HTR-8/SVneo (cell line): ENCODE data around the gene SYCP3.

Experiments
- DNase-seq: peaks from one replicate; pipeline ENCODE4 v3.0.0; 2011; ENCODE audit warnings: low spot score, mixed read lengths; ENCODE audit not compliant: insufficient read length
- FAIRE-seq: peaks from 2 replicates; lab custom pipeline; 2011; peaks lifted over from hg19 to GRCh38; lab: Jason Lieb, UNC

Gene SYCP3

DNA sequence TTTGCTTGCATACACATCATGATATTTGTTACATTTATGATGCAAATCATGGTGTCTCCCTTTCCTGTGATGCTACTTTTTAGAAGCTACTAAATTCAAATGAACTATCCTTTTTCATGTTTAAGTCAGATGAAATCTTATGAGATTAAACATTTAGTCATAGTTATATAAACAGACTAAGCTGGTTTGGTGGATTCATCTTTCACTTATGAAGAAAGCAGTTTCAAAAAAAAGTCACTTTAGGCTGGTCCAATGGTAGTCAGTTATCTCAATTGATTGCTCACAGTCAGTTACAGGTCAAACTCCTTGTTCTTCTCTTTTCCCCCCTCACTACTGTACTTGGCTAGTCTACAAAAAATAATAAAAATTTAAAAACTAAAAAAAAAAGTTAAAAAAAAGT lies 19.7 kb downstream of the SYCP3 start:
- no peak for DNase-seq
- no peak for FAIRE-seq

DNA sequence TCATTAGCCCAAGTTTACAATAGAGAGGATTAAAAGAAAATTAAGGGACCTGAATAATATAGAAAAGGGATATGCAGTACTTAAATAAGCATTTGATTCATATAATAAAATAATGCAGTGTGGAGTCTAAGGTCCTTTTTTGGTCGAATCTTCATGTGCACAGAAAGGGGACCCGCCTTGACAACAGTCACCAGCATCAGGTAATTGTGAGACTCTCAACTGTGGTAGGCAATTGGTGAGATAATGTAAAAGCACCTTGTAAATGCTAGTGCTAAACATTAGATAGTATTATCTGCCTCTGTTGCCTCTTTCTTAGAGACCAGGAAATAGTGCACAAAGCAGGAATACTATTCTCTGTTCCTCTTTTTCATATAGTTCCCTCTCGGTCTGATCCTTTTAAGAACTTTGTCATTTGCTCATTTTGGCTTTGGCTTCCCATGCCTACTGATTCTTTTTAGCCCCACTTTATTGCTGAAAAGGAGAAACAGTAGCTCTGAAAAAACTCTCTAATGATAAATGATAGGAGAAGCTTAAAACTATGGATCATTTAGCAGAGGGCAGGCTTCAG lies 24.3 kb downstream of the SYCP3 start:
- FAIRE-seq: no peak
- no peak for DNase-seq

DNA sequence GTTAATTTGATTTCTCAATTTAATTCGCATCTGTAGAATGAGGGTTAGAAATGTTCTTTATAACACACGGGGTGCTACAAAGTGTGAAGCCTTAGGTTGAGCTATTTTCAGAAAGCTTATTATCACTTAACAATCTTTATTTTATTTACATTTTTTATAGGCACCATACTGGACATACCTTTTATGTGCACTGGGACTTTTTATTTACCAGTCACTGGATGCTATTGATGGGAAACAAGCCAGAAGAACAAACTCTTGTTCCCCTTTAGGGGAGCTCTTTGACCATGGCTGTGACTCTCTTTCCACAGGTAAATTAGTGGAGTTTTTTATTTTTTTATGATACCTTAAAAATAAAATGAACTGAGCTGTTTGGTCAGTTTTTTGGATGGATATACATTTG lies 25.3 kb downstream of the SYCP3 start:
- no peak for FAIRE-seq
- DNase-seq: no peak

DNA sequence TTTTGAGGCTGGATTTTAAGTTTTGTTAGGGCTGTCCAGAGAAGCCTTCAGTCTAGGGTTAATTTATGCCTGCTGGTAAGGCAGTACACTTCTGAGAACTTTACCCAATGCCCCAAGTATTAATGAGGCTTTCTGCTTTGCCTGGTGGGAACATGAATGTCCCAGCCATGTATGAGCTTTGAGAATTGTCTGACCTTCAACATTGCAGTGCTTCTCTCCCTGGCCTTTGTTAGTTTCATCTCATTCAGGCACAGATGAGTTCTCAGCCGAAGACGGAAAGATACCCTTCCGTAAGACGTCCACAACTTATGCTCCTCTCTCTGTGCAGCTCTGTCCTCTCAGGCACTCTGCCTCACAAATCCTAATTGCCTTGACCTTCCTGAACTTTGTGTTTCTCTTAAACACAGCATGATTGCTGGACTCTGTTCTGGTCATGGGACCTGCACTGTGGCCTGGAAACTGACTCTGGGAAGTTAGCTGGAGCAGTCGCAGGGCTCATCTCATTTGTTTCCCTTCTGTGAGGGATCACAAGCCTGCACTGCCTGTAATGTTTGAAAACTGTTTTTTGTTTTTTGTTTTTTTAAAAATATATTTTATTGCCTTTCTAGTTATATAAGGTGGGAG lies 26.1 kb downstream of the SYCP3 start:
- no peak for FAIRE-seq

DNA sequence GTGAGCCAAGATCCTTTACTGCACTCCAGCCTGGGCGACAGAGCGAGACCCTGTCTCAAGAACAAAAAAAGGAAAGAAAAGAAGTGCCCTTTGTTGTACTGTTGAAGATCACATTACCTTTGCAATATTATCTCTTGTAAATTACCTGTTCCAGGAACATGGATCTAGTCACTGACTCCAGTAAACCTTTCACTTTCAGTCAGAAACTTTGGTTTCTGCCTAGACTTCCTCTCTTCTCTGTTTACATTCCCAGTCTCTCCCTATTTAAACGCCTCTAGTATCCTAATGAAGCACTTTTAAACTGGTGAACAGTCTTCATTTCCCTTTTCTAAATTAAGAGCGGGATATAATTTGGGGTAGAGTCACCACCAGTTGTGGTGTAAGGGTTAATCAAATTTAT lies 29.0 kb downstream of the SYCP3 start:
- DNase-seq (no peak), FAIRE-seq (no peak)

More for the DNA sequence above, 26.1 kb downstream of the SYCP3 start:
- DNase-seq: no peak

DNA sequence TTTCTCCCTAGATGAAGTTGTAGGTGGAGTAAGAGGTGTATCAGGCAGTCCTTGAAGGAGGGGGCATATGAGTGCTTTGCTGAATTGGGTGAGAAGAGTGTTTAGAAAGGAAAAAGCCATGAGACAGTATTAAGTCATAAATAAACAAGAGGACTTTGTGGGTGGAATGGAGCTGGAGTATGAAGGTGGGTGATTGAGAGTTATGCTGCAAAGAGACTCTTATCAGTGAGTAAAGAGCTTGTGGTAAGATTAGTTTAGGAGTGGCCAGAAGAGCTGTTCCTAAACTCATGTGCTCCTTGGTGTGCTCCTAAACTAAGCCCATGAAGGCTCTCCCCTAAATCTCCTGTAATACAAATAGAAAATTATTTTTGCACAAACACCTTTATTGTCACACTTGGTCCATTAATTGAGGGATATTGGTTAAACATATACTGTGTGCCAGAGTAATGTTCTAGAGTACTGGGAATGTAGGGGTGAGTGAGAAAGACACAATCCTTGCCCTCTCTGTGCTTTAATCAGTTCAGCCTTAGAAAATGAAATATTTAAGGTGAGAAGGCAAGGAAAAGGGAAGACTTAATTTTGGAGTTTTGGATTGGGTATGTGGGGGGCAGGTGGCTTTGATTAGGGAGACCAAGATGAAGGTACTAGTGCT lies 32.0 kb downstream of the SYCP3 start:
- FAIRE-seq: no peak
- DNase-seq: no peak

DNA sequence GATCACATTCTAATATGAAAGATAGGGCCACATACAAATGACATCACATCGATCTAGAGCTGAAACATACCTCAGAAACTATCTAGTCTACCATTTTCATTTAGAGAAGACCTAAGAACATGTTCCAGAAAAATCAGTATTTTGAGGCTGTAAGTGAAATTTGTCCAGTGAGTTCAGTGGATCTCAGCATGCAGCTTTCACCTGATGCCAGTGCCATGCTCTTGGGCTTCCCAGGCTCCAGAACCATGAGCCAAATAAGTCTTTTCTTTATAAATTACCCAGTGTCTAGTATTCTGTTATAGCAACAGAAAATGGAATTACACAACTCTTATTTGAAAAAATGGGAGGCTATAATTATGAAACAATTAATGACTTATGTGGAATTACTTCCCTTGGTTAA lies 32.9 kb downstream of the SYCP3 start:
- FAIRE-seq (no peak), DNase-seq (no peak)

DNA sequence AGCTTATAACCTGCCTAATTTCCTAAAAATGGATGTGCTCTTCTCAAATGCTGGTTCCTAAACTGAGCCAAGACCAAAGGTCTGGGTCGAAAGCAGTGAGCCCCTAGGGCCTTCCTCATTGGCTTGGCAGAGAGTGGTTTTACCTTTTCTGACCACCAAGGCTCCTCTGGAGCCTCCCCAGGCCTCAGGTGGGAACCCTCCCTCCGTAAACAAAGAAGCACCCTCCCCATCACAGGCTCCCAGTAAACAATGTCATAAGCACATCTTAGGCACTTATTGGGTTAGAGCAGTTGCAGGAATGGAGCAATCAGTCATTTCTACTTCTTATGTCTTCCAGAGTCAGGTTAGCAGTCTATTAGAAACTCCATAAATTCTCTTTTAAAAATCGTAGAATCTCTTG lies 35.8 kb downstream of the SYCP3 start:
- DNase-seq (no peak), FAIRE-seq (no peak)

DNA sequence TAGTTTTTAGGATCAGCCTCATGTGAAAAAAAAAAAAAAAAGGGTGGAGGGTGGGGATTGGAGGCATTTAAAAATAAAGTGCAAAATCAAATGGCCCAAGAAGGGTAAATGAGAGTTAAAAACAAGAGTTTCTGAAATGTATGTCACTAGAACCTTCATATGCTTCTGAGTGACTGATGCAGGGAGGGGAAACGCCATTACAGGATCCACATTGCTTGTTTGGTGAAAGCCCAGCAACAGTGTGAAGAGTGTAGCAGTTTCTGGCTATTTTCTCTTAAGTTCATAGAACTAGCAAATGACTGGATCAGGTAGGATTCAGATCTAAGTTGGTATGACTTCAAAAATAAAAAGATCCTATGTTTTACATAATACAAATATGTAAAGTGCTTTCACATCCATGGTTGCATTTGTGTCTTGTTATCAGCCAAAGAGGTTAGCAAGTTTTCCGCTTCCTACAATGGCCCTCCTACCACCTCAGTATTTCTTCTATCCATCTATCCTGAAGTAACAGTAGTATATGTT lies 38.9 kb downstream of the SYCP3 start:
- no peak for FAIRE-seq
- no peak for DNase-seq

DNA sequence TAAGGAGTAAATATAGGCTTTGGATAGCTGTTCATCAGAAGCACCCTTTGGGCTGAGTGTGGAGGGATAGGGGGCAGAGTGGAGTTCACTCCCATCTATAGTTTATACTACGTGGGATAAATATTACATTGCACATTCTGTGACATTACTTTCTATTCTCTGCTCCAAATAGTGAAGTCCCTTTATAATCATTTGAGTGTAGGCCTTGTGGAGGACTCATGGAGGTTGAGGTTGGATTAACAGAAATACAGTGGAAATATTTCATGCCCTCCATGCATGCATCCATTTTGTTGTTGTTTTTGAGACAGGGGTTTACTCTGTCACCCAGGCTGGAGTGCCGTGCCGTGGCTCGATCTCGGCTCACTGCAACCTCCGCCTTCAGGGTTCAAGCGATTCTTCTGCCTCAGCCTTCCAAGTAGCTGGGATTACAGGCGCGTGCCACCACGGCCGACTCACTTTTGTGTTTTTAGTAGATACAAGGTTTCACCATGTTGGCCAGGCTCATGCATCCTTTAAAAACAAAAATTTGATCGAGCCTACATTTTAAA lies 40.4 kb downstream of the SYCP3 start:
- FAIRE-seq: no peak
- peak; percentile 21 for DNase-seq

DNA sequence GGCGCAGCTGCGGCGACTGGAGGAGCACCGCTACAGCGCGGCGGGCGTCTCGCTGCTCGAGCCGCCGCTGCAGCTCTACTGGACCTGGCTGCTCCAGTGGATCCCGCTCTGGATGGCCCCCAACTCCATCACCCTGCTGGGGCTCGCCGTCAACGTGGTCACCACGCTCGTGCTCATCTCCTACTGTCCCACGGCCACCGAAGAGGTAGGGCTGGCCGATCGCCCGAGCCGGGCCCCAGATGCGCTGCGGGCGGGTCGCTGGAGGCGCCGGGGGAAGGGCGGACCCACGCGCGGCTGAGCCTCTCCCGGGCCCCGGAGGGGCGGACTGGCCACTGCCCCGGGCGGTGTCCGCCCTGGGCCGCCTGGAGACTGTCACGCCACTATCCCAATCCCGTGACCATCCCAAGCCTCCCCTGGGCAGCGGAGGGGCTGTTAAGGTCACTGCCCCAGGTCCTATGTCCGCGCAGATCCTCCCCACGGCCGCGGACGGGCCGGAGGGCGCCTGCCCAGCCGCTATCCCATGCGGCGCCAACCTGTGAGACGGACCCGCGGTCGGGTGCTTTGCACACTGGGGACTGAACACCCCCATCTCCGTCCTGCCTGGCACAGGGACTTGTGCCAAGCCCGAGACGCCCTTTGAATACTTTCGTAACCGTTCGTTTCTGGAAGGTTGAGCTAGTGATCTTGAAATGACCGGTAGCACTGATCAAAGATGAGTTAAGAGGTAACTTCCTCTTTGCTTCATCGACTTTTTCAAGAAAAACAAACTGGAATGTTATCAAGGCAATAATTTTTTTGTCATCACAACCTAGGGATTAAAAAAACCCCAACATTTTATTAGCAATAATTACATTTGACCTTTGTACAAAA lies 41.1 kb downstream of the SYCP3 start:
- peak; percentile 19 for DNase-seq

DNA sequence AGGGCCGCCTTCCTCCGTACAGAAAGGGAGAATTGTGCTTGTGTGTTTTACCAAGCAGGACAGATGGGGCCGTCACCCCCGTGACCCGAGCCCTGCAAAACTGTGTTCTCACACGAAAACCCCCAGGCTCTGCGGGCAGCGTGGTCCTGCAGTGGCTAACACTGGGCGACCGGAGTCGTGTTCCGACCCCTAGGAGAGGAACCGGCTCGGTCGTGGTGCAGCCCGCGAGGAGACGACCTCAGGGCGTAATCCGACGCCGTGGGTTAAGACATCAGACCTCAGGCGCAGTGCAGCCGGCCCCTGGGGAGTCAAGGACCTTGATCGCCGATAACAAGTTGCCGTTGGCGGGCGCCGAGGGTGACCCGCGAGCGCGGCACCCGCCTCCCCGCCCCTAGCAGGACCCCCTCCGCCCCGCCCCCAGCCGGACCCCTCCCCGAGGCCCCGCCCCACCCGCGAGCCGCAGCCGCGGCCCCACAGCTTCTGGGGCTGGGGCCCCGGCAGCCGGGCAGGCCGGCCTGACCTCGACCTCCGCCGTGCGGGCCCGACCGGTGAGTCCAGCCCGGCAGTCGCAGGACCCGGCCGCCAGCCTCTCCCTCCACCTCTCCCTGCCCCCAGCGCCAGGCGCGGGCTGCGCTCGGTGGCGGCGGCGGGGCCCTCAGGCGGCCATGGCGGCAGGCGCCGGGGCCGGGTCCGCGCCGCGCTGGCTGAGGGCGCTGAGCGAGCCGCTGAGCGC lies 41.9 kb downstream of the SYCP3 start, which contains the start of gene CHPT1:
Gene CHPT1, plus strand, starts transcription at position 444 of the 733 bp plus-strand sequence. Its CDS starts 222 bp downstream, at position 666.
- DNase-seq: peak; percentile 49
- FAIRE-seq: no peak

More for the DNA sequence above, 41.1 kb downstream of the SYCP3 start:
- FAIRE-seq: no peak

DNA sequence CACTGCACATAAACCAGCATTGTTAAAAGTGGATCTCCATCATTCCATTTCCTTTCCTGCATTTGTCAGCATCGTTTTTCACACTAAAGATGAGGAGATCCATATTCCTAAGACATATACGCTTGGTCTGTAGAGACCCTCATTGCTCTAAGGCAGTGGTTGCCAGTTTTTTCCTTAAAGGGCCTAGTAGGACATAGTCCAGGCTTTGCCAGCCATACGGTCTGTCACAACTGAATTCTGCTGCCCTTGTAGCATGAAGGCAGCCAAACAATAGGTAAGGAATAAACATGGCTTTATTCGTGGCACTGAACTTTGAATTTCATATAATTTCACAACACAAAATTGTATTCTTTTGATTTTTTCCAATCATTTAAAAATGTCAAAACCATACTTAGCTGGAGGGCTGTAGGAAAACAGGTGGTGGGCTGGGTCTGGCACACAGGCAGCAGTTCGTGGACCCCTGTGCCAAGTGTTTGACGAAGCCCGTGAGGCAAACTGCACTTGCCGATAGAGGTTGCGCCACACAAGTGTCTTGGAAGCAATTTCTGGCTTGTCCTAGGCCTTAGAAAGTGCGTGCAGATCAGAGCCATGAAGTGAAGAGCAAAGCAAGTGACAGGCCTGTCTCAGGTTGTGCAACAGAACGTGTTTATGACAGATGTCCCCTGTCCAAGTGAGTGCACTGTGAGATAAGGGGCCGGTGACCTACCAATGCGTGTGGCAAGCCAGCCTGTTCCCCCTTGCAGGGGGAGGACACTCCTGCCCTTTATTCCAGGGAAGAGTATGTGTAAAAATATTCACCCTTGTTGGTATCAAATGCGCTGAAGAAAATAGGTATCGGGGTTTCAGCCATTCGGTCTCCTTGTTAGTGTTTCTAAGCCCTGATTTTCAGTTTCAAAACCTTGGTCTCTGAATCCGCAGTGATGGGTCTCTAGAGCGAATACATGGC lies 42.7 kb downstream of the SYCP3 start:
- FAIRE-seq: no peak
- DNase-seq: no peak

DNA sequence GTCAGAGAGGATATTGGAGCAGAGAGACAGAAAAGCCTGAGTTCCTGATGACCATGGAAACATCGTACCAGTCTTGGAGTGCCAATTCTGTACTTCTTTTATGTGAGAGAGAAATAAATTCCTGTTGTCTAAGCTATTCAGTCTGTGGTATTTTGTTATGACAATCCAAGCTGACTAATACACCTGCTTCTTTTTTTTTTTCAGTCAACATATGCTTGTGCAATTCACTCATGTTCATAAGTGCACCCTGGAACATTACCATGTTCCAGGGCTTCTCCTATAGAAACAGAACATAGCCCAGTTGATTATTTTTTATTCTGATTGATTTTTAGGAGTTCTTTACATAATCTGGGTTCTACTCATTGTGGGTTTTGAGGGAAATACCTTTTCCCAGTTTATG lies 43.6 kb downstream of the SYCP3 start:
- DNase-seq (no peak), FAIRE-seq (no peak)

DNA sequence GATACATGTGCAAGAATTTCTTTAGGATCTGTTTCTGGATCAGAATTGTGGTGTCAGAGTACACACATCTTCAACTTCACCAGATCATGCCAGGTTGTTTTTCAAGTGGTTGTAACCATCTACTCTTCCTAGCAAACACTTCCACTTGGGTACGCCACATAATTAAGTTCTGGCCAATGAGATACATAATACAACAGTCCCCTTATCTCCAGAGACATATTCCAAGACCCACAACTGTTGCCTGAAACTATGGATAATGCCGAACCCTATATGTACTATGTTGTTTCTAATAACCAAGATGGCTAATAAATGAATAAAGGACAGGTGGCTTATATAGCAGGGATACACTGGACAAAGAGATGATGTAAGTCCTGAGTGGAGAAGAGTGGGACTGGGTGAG lies 44.3 kb downstream of the SYCP3 start:
- FAIRE-seq (no peak), DNase-seq (no peak)

DNA sequence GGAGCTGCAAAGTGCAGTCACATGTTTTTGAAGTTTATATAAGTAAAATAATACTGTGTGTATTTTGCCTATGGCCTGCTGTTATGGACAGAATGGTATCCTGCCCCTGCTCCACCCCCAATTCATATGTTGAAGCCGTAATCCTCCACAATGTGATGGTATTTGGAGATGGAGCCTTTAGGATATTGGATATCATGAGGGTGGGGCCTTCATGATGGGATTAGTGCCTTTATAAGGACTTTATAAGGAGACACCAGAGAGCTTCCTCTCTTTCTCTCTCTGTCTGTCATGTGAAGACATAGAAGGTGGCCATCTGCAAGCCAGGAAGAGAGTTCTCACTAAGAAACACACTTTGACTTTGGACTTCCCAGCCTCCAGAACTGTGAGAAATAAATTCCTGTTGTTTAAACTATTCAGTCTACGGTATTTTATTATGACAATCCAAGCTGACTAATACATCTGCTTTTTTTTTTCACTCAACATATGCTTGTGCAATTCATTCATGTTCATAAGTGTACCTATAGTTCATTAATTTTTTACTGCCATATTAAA lies 44.9 kb downstream of the SYCP3 start:
- DNase-seq (no peak), FAIRE-seq (no peak)

DNA sequence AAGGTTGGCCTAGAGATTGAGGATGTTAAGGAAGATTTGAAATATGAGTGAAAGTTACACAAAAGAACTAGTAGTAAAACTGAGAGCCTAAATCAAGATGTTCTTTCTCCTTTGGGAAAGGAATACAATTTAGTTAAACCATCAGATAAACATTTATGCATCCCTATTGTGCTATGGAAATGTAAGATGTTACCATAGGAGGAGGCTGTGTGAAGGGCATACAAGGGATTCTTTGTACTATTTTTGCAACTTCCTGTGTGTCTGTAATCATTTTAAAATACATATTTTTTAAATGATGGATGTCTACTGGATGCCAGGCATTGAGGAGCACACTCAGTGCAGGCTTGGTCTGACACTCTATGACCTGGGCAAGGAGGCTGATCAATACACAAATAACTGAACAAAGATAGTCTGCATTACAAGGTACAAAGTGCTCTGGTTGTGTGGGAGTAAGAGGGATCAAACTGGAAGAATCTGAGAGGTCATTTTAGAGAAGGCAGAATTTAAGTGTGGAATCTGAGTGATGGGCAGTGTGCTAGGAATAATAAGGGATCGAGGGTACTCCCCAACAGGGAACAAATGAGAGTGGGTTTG lies 47.7 kb downstream of the SYCP3 start:
- no peak for DNase-seq
- no peak for FAIRE-seq

DNA sequence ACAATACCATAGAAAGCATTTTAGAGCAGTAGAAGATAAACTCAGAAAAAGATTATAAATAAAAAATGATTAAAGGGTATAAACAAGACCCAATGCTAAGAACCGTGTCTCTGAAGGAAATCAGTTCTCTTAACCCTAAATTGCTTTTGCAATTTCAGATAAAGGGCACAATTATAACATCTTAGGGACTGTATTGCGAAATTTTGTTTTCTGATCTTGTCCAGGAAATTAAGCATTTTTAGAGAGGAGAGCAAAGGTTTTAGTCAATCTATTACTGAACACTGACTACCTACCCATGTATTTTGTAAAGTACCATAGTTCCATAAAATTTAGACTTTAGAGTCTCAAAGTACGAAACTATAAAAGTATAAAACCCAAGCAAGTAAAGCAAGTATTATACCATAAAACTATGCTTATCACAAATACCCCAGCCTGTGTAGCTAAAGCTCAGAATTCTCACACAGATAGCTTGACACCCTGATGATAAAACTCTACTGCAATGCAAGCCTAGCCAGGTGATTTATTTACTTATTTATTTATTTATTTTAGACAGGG lies 48.6 kb downstream of the SYCP3 start:
- FAIRE-seq (no peak), DNase-seq (no peak)
